WTC11 (cell line): ENCODE data around the gene EIF3I. TPM values are rescaled to one million over a fixed set of nuclear protein-coding genes. Genes with fewer than 3 reads are reported as not detected.

Source experiments
- ATAC-seq: fragments of 200-7000 bp; cut with Tn5 transposase; 2 replicates; pipeline ENCODE4 v1.10.0; 2021; ENCODE audit warnings: mild to moderate bottlenecking, moderate library complexity
- CTCF ChIA-PET: fragments of 300-600 bp; sonication (Branson Sonifier 250); formaldehyde crosslinking; loops from one replicate; lab custom pipeline; 2021; ENCODE audit warnings: antibody characterized with exemption; lab: Charles Lee
- POLR2A ChIA-PET: fragments of 350-600 bp; sonication (Branson Sonifier 250); formaldehyde crosslinking; loops from one replicate; lab custom pipeline; 2021; ENCODE audit warnings: antibody characterized with exemption; lab: Charles Lee
- DNase-seq: peaks from one replicate; pipeline ENCODE4 v3.0.0; 2021; ENCODE audit warnings: low spot score
- H3K27ac Mint-ChIP-seq: 2 replicates; pipeline ENCODE4 v1.8.0; 2021; ENCODE audit warnings: mixed read lengths
- H3K27me3 Mint-ChIP-seq: 2 replicates; pipeline ENCODE4 v1.8.0; 2021; ENCODE audit warnings: low read depth, mild to moderate bottlenecking, moderate library complexity, mixed read lengths
- H3K36me3 Mint-ChIP-seq: 2 replicates; pipeline ENCODE4 v1.8.0; 2021; ENCODE audit warnings: mixed read lengths
- H3K4me1 Mint-ChIP-seq: 2 replicates; pipeline ENCODE4 v1.8.0; 2022; ENCODE audit warnings: mixed read lengths
- H3K4me3 Mint-ChIP-seq: 2 replicates; pipeline ENCODE4 v1.8.0; 2021; ENCODE audit warnings: mild to moderate bottlenecking, moderate library complexity, mixed read lengths
- H3K9me3 Mint-ChIP-seq: 2 replicates; pipeline ENCODE4 v1.8.0; 2021; ENCODE audit warnings: mixed read lengths
- ATF2 ChIP-seq: sonication (generic); formaldehyde crosslinking; IDR thresholded peaks from 2 replicates; pipeline ENCODE4 v1.8.1; 2022; ENCODE audit warnings: low read depth, missing genetic modification reagents, borderline replicate concordance
- CREB1 ChIP-seq: sonication (generic); formaldehyde crosslinking; IDR thresholded peaks from 2 replicates; pipeline ENCODE4 v1.8.0; 2023; ENCODE audit warnings: mild to moderate bottlenecking, missing genetic modification reagents
- E2F4 ChIP-seq: sonication (generic); formaldehyde crosslinking; IDR thresholded peaks from 2 replicates; pipeline ENCODE4 v1.8.1; 2022; ENCODE audit warnings: low read depth, mild to moderate bottlenecking, moderate library complexity, missing genetic modification reagents, borderline replicate concordance
- E2F5 ChIP-seq: sonication (generic); formaldehyde crosslinking; IDR thresholded peaks from 2 replicates; pipeline ENCODE4 v1.8.1; 2022; ENCODE audit warnings: mild to moderate bottlenecking, moderate library complexity, missing genetic modification reagents
- EMX1 ChIP-seq: fragments of 250-450 bp; sonication (Bioruptor Pico); IDR thresholded peaks from 2 replicates; pipeline ENCODE4 v1.8.0; 2021; ENCODE audit warnings: mild to moderate bottlenecking
- ERG ChIP-seq: fragments of 250-450 bp; sonication (Bioruptor Pico); IDR thresholded peaks from 2 replicates; pipeline ENCODE4 v1.8.0; 2021; ENCODE audit warnings: mild to moderate bottlenecking
- ETV6 ChIP-seq: sonication (generic); formaldehyde crosslinking; IDR thresholded peaks from 2 replicates; pipeline ENCODE4 v1.8.1; 2022; ENCODE audit warnings: mild to moderate bottlenecking, missing genetic modification reagents
- NFATC4 ChIP-seq: fragments of 250-450 bp; sonication (Bioruptor Pico); IDR thresholded peaks from 2 replicates; pipeline ENCODE4 v1.9.0; 2021; ENCODE audit warnings: mild to moderate bottlenecking
- ZNF232 ChIP-seq: sonication (generic); formaldehyde crosslinking; IDR thresholded peaks from 2 replicates; pipeline ENCODE4 v1.8.0; 2022; ENCODE audit warnings: mild to moderate bottlenecking, missing genetic modification reagents
- ZNF263 ChIP-seq: sonication (generic); formaldehyde crosslinking; IDR thresholded peaks from 2 replicates; pipeline ENCODE4 v1.8.1; 2022; ENCODE audit warnings: low read depth, mild to moderate bottlenecking, moderate library complexity, missing genetic modification reagents
- ZNF416 ChIP-seq: fragments of 250-450 bp; sonication (Bioruptor Pico); IDR thresholded peaks from 2 replicates; pipeline ENCODE4 v1.9.0; 2021; ENCODE audit warnings: mild to moderate bottlenecking, inconsistent platforms
- ZNF512 ChIP-seq: sonication (generic); formaldehyde crosslinking; IDR thresholded peaks from 2 replicates; pipeline ENCODE4 v1.8.1; 2022; ENCODE audit warnings: missing genetic modification reagents, borderline replicate concordance
- total RNA-seq: library from RNA; stranded (reverse); gene quantifications from 3 replicates; pipeline ENCODE4 v1.2.3, GENCODE V29; 2021

EIF3I gene
- total RNA-seq, 1 experiment from 2014 or later: 237 TPM

- Mint-ChIP-seq H3K9me3 (no peaks in the 10 kb centered on the region), H3K4me3 (no peak overlapping the region), H3K36me3 (peaks cover 41% of the 10 kb centered on the region), H3K4me1 (peaks cover 35% of the 10 kb centered on the region), H3K27me3 (peaks cover 2% of the 10 kb centered on the region; the same call in 1 of the 2 replicates), H3K27ac (no peak overlapping the region)
- ChIA-PET POLR2A (interaction anchor here (1.2 to 1.7 kb wide), 3 partner anchors 11 to 137 kb away, joined by 3 to 5 read pairs (median 4); partner anchors contain the start of gene MARCKSL1), CTCF (interaction anchor here (0.5 to 2.1 kb wide), 2 partner anchors 17 to 500 kb away, joined by 3 to 12 read pairs; no protein-coding TSS in a partner anchor)
- no peak for DNase-seq
- TF ChIP-seq ZNF232 (CRISPR knock-in tag) (no peak), NFATC4 (peak; percentile 15; the same call in 1 of the 2 replicates), ETV6 (CRISPR knock-in tag) (no peak), ZNF416 (0 out of 2 replicates have a peak, but pooled peaks have one; percentile 35), E2F4 (CRISPR knock-in tag) (no peak), ERG (CRISPR knock-in tag) (0 out of 2 replicates have a peak, but pooled peaks have one; percentile 9), CREB1 (no peak), E2F5 (CRISPR knock-in tag) (no peak), ZNF263 (CRISPR knock-in tag) (no peak)
- no peak for ATAC-seq
These were observed 23.8 kb upstream of the EIF3I start for GRCh38 chr1:32198237-32199042.

- no peak for ATAC-seq
- TF ChIP-seq EMX1 (CRISPR knock-in tag) (peak; percentile 55; the same call in 1 of the 2 replicates), ATF2 (CRISPR knock-in tag) (no peak), ERG (CRISPR knock-in tag) (0 out of 2 replicates have a peak, but pooled peaks have one; percentile 0), ZNF512 (no peak)
- Mint-ChIP-seq H3K36me3 (peaks cover 35% of the 10 kb centered on the region), H3K27me3 (peaks cover 8% of the 10 kb centered on the region), H3K4me1 (peaks cover 35% of the 10 kb centered on the region), H3K4me3 (peak overlapping the region; percentile 84), H3K9me3 (no peaks in the 10 kb centered on the region), H3K27ac (no peak overlapping the region)
- POLR2A ChIA-PET: interaction anchor here (0.5 to 2.8 kb wide), 4 partner anchors 19 to 137 kb away, joined by 3 to 11 read pairs (median 4); partner anchors contain the start of genes MARCKSL1 and TXLNA
- DNase-seq: no peak
- CTCF ChIA-PET: interaction anchor here (0.5 to 3.5 kb wide), 5 partner anchors 16 to 500 kb away, joined by 3 to 27 read pairs (median 10); no protein-coding TSS in a partner anchor
These were observed 23.0 kb upstream of the EIF3I start for GRCh38 chr1:32199043-32199716.
